ENCODE measurements around the gene PLCH1.

GRCh38 chr3:155634121-155634719, 110.7 kb downstream of the PLCH1 start:
- no peak for TF ChIP-seq ZNF335 (CRISPR knock-in tag; IDR thresholded peaks at IDR 0.05)
- TF ChIP-seq ZNF747 (CRISPR knock-in tag; IDR thresholded peaks at IDR 0.05; ENCODE audit: borderline replicate concordance) = no peak
- TF ChIP-seq ZBTB33 (CRISPR knock-in tag; IDR thresholded peaks at IDR 0.05) = no peak
- TF ChIP-seq E2F1 (CRISPR knock-in tag; IDR thresholded peaks at IDR 0.05) = no peak
- no peak for TF ChIP-seq SMAD1 (CRISPR knock-in tag; IDR thresholded peaks at IDR 0.05; ENCODE audit: borderline replicate concordance, low read depth)
- TF ChIP-seq CTCF (CRISPR knock-in tag; IDR thresholded peaks at IDR 0.05) = no peak
- no peak for TF ChIP-seq ZNF639 (CRISPR knock-in tag; conservative IDR thresholded peaks at IDR 0.05)
- no peak for TF ChIP-seq EHMT2 (IDR thresholded peaks at IDR 0.05; ENCODE audit: borderline replicate concordance, low read depth, low read length)
- TF ChIP-seq NBN (conservative IDR thresholded peaks at IDR 0.05) = no peak
- TF ChIP-seq ZNF33B (CRISPR knock-in tag; IDR thresholded peaks at IDR 0.05) = no peak
- TF ChIP-seq NR0B2 (CRISPR knock-in tag; IDR thresholded peaks at IDR 0.05) = no peak

Data from HepG2 (cell line).